GM18519 (cell line): ENCODE data around the gene B4GALNT3.

Experiments used
- ATAC-seq: cut with Tn5 transposase; IDR thresholded peaks from one replicate; pipeline ENCODE4 v1.9.1; 2021; ENCODE audit warnings: mild to moderate bottlenecking, moderate library complexity; ENCODE audit not compliant: unreplicated experiment, low FRiP score

The B4GALNT3 gene

GRCh38 chr12:535396-535795 lies 75.7 kb downstream of the B4GALNT3 start:
- ATAC-seq: no peak

GRCh38 chr12:536751-537245 lies 77.1 kb downstream of the B4GALNT3 start:
- ATAC-seq: no peak

- ATAC-seq: no peak
These were observed 78.0 kb downstream of the B4GALNT3 start for GRCh38 chr12:537772-538171.

- no peak for ATAC-seq
These were observed 79.2 kb downstream of the B4GALNT3 start for GRCh38 chr12:538731-539539.

- ATAC-seq: no peak
These were observed 80.0 kb downstream of the B4GALNT3 start for GRCh38 chr12:539540-540310.

GRCh38 chr12:541676-542324 lies 82.1 kb downstream of the B4GALNT3 start:
- ATAC-seq: no peak

- ATAC-seq: no peak
These were observed 82.8 kb downstream of the B4GALNT3 start for GRCh38 chr12:542395-543113.

GRCh38 chr12:543114-543451 lies 83.3 kb downstream of the B4GALNT3 start:
- no peak for ATAC-seq

- ATAC-seq: no peak
These were observed 84.4 kb downstream of the B4GALNT3 start for GRCh38 chr12:544142-544541.

- no peak for ATAC-seq
These were observed 85.3 kb downstream of the B4GALNT3 start for GRCh38 chr12:544941-545635.

GRCh38 chr12:545835-546234 lies 86.1 kb downstream of the B4GALNT3 start:
- no peak for ATAC-seq

- no peak for ATAC-seq
These were observed 86.7 kb downstream of the B4GALNT3 start for GRCh38 chr12:546265-546919.

GRCh38 chr12:546920-547845 lies 87.4 kb downstream of the B4GALNT3 start:
- no peak for ATAC-seq

GRCh38 chr12:547883-548470 lies 88.2 kb downstream of the B4GALNT3 start:
- ATAC-seq: no peak

GRCh38 chr12:549476-550082 lies 89.8 kb downstream of the B4GALNT3 start:
- ATAC-seq: no peak

GRCh38 chr12:550473-551260 lies 90.9 kb downstream of the B4GALNT3 start:
- ATAC-seq: no peak

GRCh38 chr12:552466-552865 lies 92.7 kb downstream of the B4GALNT3 start:
- ATAC-seq: no peak
